ENCODE data around the gene IYD.
A peak's percentile ranks its signal among the peaks of the same experiment; 100 is the strongest.

Gene IYD

GRCh38 chr6:150394899-150395295, 26.1 kb downstream of the IYD start:
- DNase-seq (ENCODE audit: low spot score): no peak

- peak; percentile 59 for DNase-seq (ENCODE audit: low spot score)
Observed at GRCh38 chr6:150395388-150396009, 26.7 kb downstream of the IYD start.

GRCh38 chr6:150403458-150404246, 34.8 kb downstream of the IYD start:
- no peak for DNase-seq (ENCODE audit: low spot score)

GRCh38 chr6:150406948-150407347, 38.1 kb downstream of the IYD start:
- DNase-seq (ENCODE audit: low spot score): no peak

- no peak for DNase-seq (ENCODE audit: low spot score)
Observed at GRCh38 chr6:150408842-150409241, 40.0 kb downstream of the IYD start.

- no peak for DNase-seq (ENCODE audit: low spot score)
Observed at GRCh38 chr6:150409576-150410066, 40.8 kb downstream of the IYD start.

- no peak for DNase-seq (ENCODE audit: low spot score)
Observed at GRCh38 chr6:150410399-150410798, 41.6 kb downstream of the IYD start.

- no peak for DNase-seq (ENCODE audit: low spot score)
Observed at GRCh38 chr6:150410906-150411305, 42.1 kb downstream of the IYD start.

- no peak for DNase-seq (ENCODE audit: low spot score)
Observed at GRCh38 chr6:150412221-150412620, 43.4 kb downstream of the IYD start.

GRCh38 chr6:150413198-150413597, 44.4 kb downstream of the IYD start:
- DNase-seq (ENCODE audit: low spot score): no peak

- DNase-seq (ENCODE audit: low spot score): no peak
Observed at GRCh38 chr6:150413781-150414281, 45.0 kb downstream of the IYD start.

- no peak for DNase-seq (ENCODE audit: low spot score)
Observed at GRCh38 chr6:150416128-150416527, 47.3 kb downstream of the IYD start.

- no peak for DNase-seq (ENCODE audit: low spot score)
Observed at GRCh38 chr6:150417250-150417649, 48.4 kb downstream of the IYD start.

GRCh38 chr6:150417899-150418826, 49.4 kb downstream of the IYD start:
- peak; percentile 80 for DNase-seq (ENCODE audit: low spot score)

- peak; percentile 55 for DNase-seq (ENCODE audit: low spot score)
Observed at GRCh38 chr6:150418827-150419594, 50.2 kb downstream of the IYD start.

- DNase-seq (ENCODE audit: low spot score): no peak
Observed at GRCh38 chr6:150420428-150420827, 51.6 kb downstream of the IYD start.

- no peak for DNase-seq (ENCODE audit: low spot score)
Observed at GRCh38 chr6:150420926-150421325, 52.1 kb downstream of the IYD start.

GRCh38 chr6:150425508-150425907, 56.7 kb downstream of the IYD start:
- DNase-seq (ENCODE audit: low spot score): no peak

GRCh38 chr6:150426198-150426597, 57.4 kb downstream of the IYD start:
- DNase-seq (ENCODE audit: low spot score): no peak

GRCh38 chr6:150427037-150427602, 58.3 kb downstream of the IYD start:
- no peak for DNase-seq (ENCODE audit: low spot score)

- no peak for DNase-seq (ENCODE audit: low spot score)
Observed at GRCh38 chr6:150427843-150428242, 59.0 kb downstream of the IYD start.
